NCI-H1694 (cell line): ENCODE data around the gene HOXB1.
"Not testable (repeated sequence)": the region's sequence is repeated elsewhere in the genome, so short reads cannot be mapped to it uniquely, and the experiment has no call there.

ENCODE experiments used
- DNase-seq: peaks from one replicate; lab custom pipeline; 2025; lab: John Stamatoyannopoulos, UW

The HOXB1 gene

GRCh38 chr17:48543107-48543853, 12.5 kb upstream of the HOXB1 start:
- DNase-seq, result peak; percentile 11

- DNase-seq, result no peak
Observed at GRCh38 chr17:48542698-48543106, 11.9 kb upstream of the HOXB1 start.

GRCh38 chr17:48542114-48542656, 11.4 kb upstream of the HOXB1 start:
- DNase-seq, result no peak

- no peak for DNase-seq
Observed at GRCh38 chr17:48541577-48542113, 10.8 kb upstream of the HOXB1 start.

GRCh38 chr17:48541036-48541576, 10.3 kb upstream of the HOXB1 start:
- DNase-seq, result no peak

GRCh38 chr17:48540213-48540612, 9.4 kb upstream of the HOXB1 start:
- DNase-seq, result no peak

GRCh38 chr17:48539177-48539576, 8.4 kb upstream of the HOXB1 start:
- no peak for DNase-seq

GRCh38 chr17:48537316-48537715, 6.5 kb upstream of the HOXB1 start:
- no peak for DNase-seq

GRCh38 chr17:48535793-48536559, 5.2 kb upstream of the HOXB1 start:
- not testable (repeated sequence) for DNase-seq

- no peak for DNase-seq
Observed at GRCh38 chr17:48532261-48532660, 1.4 kb upstream of the HOXB1 start.

- DNase-seq, result no peak
Observed at GRCh38 chr17:48530208-48530886, 464 bp downstream of the HOXB1 start.

GRCh38 chr17:48529683-48530009, 1.2 kb downstream of the HOXB1 start:
- DNase-seq, result no peak

- no peak for DNase-seq
Observed at GRCh38 chr17:48528936-48529682, 1.7 kb downstream of the HOXB1 start.

GRCh38 chr17:48528153-48528935, 2.5 kb downstream of the HOXB1 start:
- no peak for DNase-seq

GRCh38 chr17:48527547-48527932, 3.3 kb downstream of the HOXB1 start:
- DNase-seq, result no peak

- DNase-seq, result no peak
Observed at GRCh38 chr17:48526608-48527546, 3.9 kb downstream of the HOXB1 start.

GRCh38 chr17:48523010-48523409, 7.8 kb downstream of the HOXB1 start:
- DNase-seq, result no peak

- no peak for DNase-seq
Observed at GRCh38 chr17:48522031-48522653, 8.7 kb downstream of the HOXB1 start.

GRCh38 chr17:48520631-48521079, 10.2 kb downstream of the HOXB1 start:
- DNase-seq, result no peak
